ENCODE measurements around the gene OSBP2.

The OSBP2 gene

GRCh38 chr22:30860176-30861105 lies 165.8 kb downstream of the OSBP2 start:
- no peak for DNase-seq (ENCODE audit: low read depth)
- in situ Hi-C loops (cut with HindIII; ENCODE audit: low sequenced_read_pairs), result no loop called here
- H3K4me3 ChIP-seq (ENCODE audit: low read depth, low read length), result no peak overlapping the region
- TF ChIP-seq CTCF (IDR thresholded peaks at IDR 0.05; ENCODE audit: low read depth, low read length, missing control alignments), result no peak

GRCh38 chr22:30861131-30861530 lies 166.5 kb downstream of the OSBP2 start:
- DNase-seq (ENCODE audit: low read depth), result no peak
- no peak for TF ChIP-seq CTCF (IDR thresholded peaks at IDR 0.05; ENCODE audit: low read depth, low read length, missing control alignments)
- in situ Hi-C loops (cut with HindIII; ENCODE audit: low sequenced_read_pairs), result no loop called here
- H3K4me3 ChIP-seq (ENCODE audit: low read depth, low read length), result no peak overlapping the region

- DNase-seq (ENCODE audit: low read depth), result no peak
- TF ChIP-seq CTCF (IDR thresholded peaks at IDR 0.05; ENCODE audit: low read depth, low read length, missing control alignments), result no peak
- in situ Hi-C loops (cut with HindIII; ENCODE audit: low sequenced_read_pairs), result no loop called here
- H3K4me3 ChIP-seq (ENCODE audit: low read depth, low read length), result no peak overlapping the region
Measured at GRCh38 chr22:30861688-30862552, 167.2 kb downstream of the OSBP2 start.

- in situ Hi-C loops (cut with HindIII; ENCODE audit: low sequenced_read_pairs), result no loop called here
- H3K4me3 ChIP-seq (ENCODE audit: low read depth, low read length), result no peak overlapping the region
- no peak for DNase-seq (ENCODE audit: low read depth)
- no peak for TF ChIP-seq CTCF (IDR thresholded peaks at IDR 0.05; ENCODE audit: low read depth, low read length, missing control alignments)
Measured at GRCh38 chr22:30863081-30863833, 168.6 kb downstream of the OSBP2 start.

- H3K4me3 ChIP-seq (ENCODE audit: low read depth, low read length), result no peak overlapping the region
- DNase-seq (ENCODE audit: low read depth), result no peak
- no peak for TF ChIP-seq CTCF (IDR thresholded peaks at IDR 0.05; ENCODE audit: low read depth, low read length, missing control alignments)
- in situ Hi-C loops (cut with HindIII; ENCODE audit: low sequenced_read_pairs), result no loop called here
Measured at GRCh38 chr22:30864441-30865420, 170.1 kb downstream of the OSBP2 start.

Measured in astrocyte of the cerebellum (primary cell).